A549 (cell line): ENCODE data around the gene HMOX1. TPM values are rescaled to one million over a fixed set of nuclear protein-coding genes. Genes with fewer than 3 reads are reported as not detected.
"Not testable (repeated sequence)": the region's sequence is repeated elsewhere in the genome, so short reads cannot be mapped to it uniquely, and the experiment has no call there.

ENCODE experiments used
- ATAC-seq, 2 experiments: fragments of 200-7000 bp in 1 of 2; fragments of >200 bp in 1 of 2; cut with Nextera tagmentation in 1 of 2; cut with Tn5 transposase in 1 of 2; 3 replicates each; pipeline versions ENCODE4 v1.8.0 to v1.9.1; 2018 to 2020; ENCODE audit warnings: mild to moderate bottlenecking in 1 of 2, moderate library complexity in 1 of 2
- CTCF ChIA-PET: fragments of 300-600 bp; sonication (Branson Sonifier 250); formaldehyde crosslinking; extraction: SDS; loops from one replicate; lab custom pipeline; 2021; ENCODE audit warnings: antibody characterized with exemption, inconsistent platforms; lab: Yijun Ruan, JAX
- POLR2A ChIA-PET: fragments of 350-600 bp; formaldehyde crosslinking; extraction: SDS; loops from one replicate; lab custom pipeline; 2021; ENCODE audit warnings: antibody characterized with exemption, inconsistent platforms; lab: Yijun Ruan, JAX
- DNase-seq, 2 experiments: peaks; one replicate each; pipeline versions ENCODE4 v3.0.0 to v3.0.0-alpha.2; 2011 to 2016; ENCODE audit warnings: low read depth in 1 of 2, low spot score in 1 of 2
- FAIRE-seq: peaks from 2 replicates; lab custom pipeline; 2011; peaks lifted over from hg19 to GRCh38; lab: Jason Lieb, UNC
- H3K27ac ChIP-seq, 2 experiments: fragments of >200 bp; sonication (Bioruptor Twin); formaldehyde crosslinking; 3 replicates each; pipeline ENCODE4 v1.5.1; 2016 to 2017
- H3K4me1 ChIP-seq: fragments of >200 bp; sonication (Bioruptor Twin); formaldehyde crosslinking; 3 replicates; pipeline ENCODE4 v1.6.1; 2016
- H3K4me2 ChIP-seq: fragments of >200 bp; sonication (Bioruptor Twin); formaldehyde crosslinking; 3 replicates; pipeline ENCODE4 v1.6.1; 2016
- H3K4me3 ChIP-seq: fragments of >200 bp; sonication (Bioruptor Twin); formaldehyde crosslinking; 3 replicates; pipeline ENCODE4 v1.5.1; 2016
- H3K9me3 ChIP-seq: fragments of >200 bp; sonication (Bioruptor Twin); formaldehyde crosslinking; 3 replicates; pipeline ENCODE4 v1.6.1; 2016
- CEBPB ChIP-seq, 2 experiments: fragments of >200 bp in 1 of 2; sonication (Bioruptor Twin) in 1 of 2; formaldehyde crosslinking in 1 of 2; IDR thresholded peaks; 2 replicates each; pipeline ENCODE4 v1.6.1; 2012 to 2016
- CHD2 ChIP-seq: fragments of 150-350 bp; IDR thresholded peaks from 2 replicates; pipeline ENCODE4 v1.6.1; 2014; ENCODE audit warnings: low read length; ENCODE audit not compliant: partially characterized antibody
- FOSL2 ChIP-seq, 2 experiments: fragments of 450-650 bp in 1 of 2; fragments of >200 bp in 1 of 2; sonication (Bioruptor Twin) in 1 of 2; formaldehyde crosslinking; IDR thresholded peaks; 2 replicates each; pipeline versions ENCODE4 v1.5.0 to v1.6.1; 2016 to 2020; ENCODE audit warnings: mild to moderate bottlenecking in 1 of 2, moderate library complexity in 1 of 2
- FOXS1 ChIP-seq: fragments of 250-450 bp; sonication (Bioruptor Pico); IDR thresholded peaks from 2 replicates; pipeline ENCODE4 v1.5.0; 2020; ENCODE audit warnings: mild to moderate bottlenecking, moderate library complexity
- GATA3 ChIP-seq: IDR thresholded peaks from 2 replicates; pipeline ENCODE4 v1.6.1; 2012; ENCODE audit warnings: borderline replicate concordance
- HDAC2 ChIP-seq: fragments of 200-600 bp; sonication (generic); IDR thresholded peaks from 2 replicates; pipeline ENCODE4 v1.6.1; 2016
- HEYL ChIP-seq: fragments of 250-450 bp; sonication (Bioruptor Pico); IDR thresholded peaks from 2 replicates; pipeline ENCODE4 v1.8.0; 2021; ENCODE audit warnings: mild to moderate bottlenecking, moderate library complexity
- JUNB ChIP-seq: fragments of >200 bp; sonication (Bioruptor Twin); formaldehyde crosslinking; IDR thresholded peaks from 2 replicates; pipeline ENCODE4 v1.6.1; 2016
- KDM1A ChIP-seq: fragments of 200-600 bp; sonication (generic); IDR thresholded peaks from 2 replicates; pipeline ENCODE4 v1.6.1; 2016; ENCODE audit warnings: low read depth, mild to moderate bottlenecking
- MYC ChIP-seq: IDR thresholded peaks from 2 replicates; pipeline ENCODE4 v1.6.1; 2012; ENCODE audit warnings: mild to moderate bottlenecking, inconsistent platforms, low read length, improper control_type of control experiment, borderline replicate concordance
- TFCP2L1 ChIP-seq: fragments of 250-450 bp; sonication (Bioruptor Pico); IDR thresholded peaks from 2 replicates; pipeline ENCODE4 v1.5.0; 2021; ENCODE audit warnings: mild to moderate bottlenecking
- WGBS: methylation state at CpG from one replicate; pipeline ENCODE4 v1.1.6; 2017; ENCODE audit errors: missing lambda C conversion rate; 5-methylcytosine and 5-hydroxymethylcytosine counted together
- polyA plus RNA-seq, 4 experiments: library from polyadenylated mRNA; depleted of rRNA in 3 of 4; stranded (reverse); fragments of >200 nt; fragmentation: RNase III in 1 of 4; extraction: RNeasy Plus Mini Kit Qiagen cat#74134 plus additional on column Dnase treatment in 1 of 4; gene quantifications; 2 replicates in 3 of 4; 3 replicates in 1 of 4; pipeline ENCODE4 v1.2.3, GENCODE V29; 2011 to 2017
- TF ChIP-seq, protein P1 (sequence below): fragments of 250-450 bp; sonication (Bioruptor Pico); IDR thresholded peaks from 2 replicates; pipeline ENCODE4 v1.5.0; 2020; ENCODE audit warnings: low read depth, mild to moderate bottlenecking, moderate library complexity
- TF ChIP-seq, protein P2 (sequence below): fragments of 250-450 bp; sonication (Bioruptor Pico); IDR thresholded peaks from 2 replicates; pipeline ENCODE4 v1.5.0; 2021; ENCODE audit warnings: mild to moderate bottlenecking, moderate library complexity, borderline replicate concordance
- TF ChIP-seq, protein P3 (sequence below): IDR thresholded peaks from 2 replicates; pipeline ENCODE4 v1.6.1; 2012

The HMOX1 gene
- polyA plus RNA-seq, 2 of the 4 experiments (the other 2 are of a cell fraction), result 97.7 to 506 TPM

DNA sequence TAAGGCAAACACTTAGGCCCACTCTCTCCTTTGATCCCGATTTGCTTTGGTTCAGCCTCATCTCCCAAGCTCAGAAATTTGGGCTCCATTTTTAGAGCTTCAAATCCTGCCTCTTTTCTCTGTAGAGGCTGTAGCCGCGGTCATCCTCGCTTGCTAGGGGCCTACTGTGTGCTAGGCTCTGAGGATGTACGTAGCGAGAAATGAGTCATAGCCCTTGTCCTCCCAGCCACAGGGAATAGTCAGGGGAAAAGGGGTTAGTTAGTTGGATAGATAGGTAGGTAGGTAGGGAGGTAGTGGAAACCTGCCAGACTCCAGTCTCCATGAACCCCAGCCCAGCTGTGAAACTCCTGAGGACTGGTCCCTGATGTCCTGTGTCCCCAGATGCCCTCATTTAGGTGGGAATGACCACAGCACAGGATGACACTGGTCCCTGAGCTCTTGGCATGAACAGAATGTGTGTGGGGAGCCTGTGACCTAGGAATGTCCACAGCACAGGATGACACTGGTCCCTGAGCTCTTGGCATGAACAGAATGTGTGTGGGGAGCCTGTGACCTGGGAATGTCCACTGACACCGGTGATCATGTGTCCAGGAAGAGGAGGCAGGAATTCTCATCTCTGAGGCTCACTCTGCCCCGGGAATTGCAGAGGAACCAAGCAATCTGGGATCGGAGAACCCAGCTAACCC, 21.4 kb upstream of the HMOX1 start:
- ChIA-PET POLR2A (no interaction called here), CTCF (interaction anchor here (0.6 to 2.9 kb wide), 6 partner anchors 9 to 707 kb away, joined by 3 to 11 read pairs (median 3); partner anchors contain the start of gene HMOX1)
- Histone ChIP-seq H3K4me1 (peaks cover 52% of the 10 kb centered on the region), H3K4me3 (no peak overlapping the region), H3K9me3 (no peaks in the 10 kb centered on the region), H3K27ac (peak overlapping the region; percentile 1 to 69; a peak in 3 of 6 replicates), H3K4me2 (no peak overlapping the region)
- FAIRE-seq, result no peak
- no peak for ATAC-seq
- 81% methylated on average over 9 of the region's 9 CpGs for WGBS
- TF ChIP-seq GATA3 (no peak), FOSL2 (IDR thresholded peaks at IDR 0.05) (no peak), FOSL2 (CRISPR knock-in tag; IDR thresholded peaks at IDR 0.05) (0 out of 2 replicates have a peak, but pooled peaks have one; percentile 13)
- no peak for DNase-seq

DNA sequence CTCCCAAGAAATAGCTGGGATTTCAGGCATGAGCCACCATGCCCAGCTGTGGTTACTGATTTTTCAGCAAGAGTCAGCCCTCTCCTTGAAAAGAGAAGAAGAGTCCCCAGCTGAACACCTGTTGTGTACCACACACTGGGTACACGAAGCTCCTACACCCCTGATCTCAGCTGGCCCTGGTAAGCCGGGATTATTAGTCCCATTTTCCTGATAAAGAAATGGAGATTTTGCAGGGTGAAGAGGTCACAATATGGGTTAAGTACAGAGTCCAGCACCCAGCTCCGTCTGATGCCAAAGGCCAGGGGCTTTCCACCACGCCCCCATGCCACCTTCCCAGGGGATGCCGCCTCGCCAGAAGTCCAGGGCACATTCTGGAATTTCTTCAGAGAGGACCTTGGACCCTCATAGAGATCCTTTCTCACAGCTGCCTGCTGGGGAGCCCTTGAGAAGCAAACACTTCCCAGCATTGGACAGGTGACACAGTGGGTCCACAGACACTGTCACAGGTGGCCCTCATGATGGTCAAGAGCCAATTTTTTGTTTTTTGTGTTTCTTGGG, 19.8 kb upstream of the HMOX1 start:
- H3K9me3 ChIP-seq, result no peaks in the 10 kb centered on the region
- 58% methylated on average over 2 of the region's 6 CpGs for WGBS
- no peak for DNase-seq
- TF ChIP-seq TFCP2L1 (CRISPR knock-in tag) (no peak), HEYL (CRISPR knock-in tag) (no peak), MYC (no peak), GATA3 (no peak)
- TF ChIP-seq, protein P1, sequence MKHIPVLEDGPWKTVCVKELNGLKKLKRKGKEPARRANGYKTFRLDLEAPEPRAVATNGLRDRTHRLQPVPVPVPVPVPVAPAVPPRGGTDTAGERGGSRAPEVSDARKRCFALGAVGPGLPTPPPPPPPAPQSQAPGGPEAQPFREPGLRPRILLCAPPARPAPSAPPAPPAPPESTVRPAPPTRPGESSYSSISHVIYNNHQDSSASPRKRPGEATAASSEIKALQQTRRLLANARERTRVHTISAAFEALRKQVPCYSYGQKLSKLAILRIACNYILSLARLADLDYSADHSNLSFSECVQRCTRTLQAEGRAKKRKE, result no peak
- TF ChIP-seq, protein P2, sequence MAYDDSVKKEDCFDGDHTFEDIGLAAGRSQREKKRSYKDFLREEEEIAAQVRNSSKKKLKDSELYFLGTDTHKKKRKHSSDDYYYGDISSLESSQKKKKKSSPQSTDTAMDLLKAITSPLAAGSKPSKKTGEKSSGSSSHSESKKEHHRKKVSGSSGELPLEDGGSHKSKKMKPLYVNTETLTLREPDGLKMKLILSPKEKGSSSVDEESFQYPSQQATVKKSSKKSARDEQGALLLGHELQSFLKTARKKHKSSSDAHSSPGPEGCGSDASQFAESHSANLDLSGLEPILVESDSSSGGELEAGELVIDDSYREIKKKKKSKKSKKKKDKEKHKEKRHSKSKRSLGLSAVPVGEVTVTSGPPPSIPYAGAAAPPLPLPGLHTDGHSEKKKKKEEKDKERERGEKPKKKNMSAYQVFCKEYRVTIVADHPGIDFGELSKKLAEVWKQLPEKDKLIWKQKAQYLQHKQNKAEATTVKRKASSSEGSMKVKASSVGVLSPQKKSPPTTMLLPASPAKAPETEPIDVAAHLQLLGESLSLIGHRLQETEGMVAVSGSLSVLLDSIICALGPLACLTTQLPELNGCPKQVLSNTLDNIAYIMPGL (CRISPR knock-in tag), result no peak
- TF ChIP-seq, protein P3, sequence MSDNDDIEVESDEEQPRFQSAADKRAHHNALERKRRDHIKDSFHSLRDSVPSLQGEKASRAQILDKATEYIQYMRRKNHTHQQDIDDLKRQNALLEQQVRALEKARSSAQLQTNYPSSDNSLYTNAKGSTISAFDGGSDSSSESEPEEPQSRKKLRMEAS, result no peak
- TF ChIP-seq, all 56 proteins: peak for 0
- ChIA-PET CTCF (interaction anchor here (0.7 to 2.9 kb wide), 5 partner anchors 9 to 222 kb away, joined by 3 to 11 read pairs (median 4); no protein-coding TSS in a partner anchor), POLR2A (no interaction called here)
- Histone ChIP-seq H3K27ac (peak overlapping the region; percentile 22 to 42; a peak in 3 of 6 replicates), H3K4me2 (0 out of 3 replicates have a peak overlapping the region, but pooled peaks have one; percentile 10), H3K4me1 (peaks cover 55% of the 10 kb centered on the region), H3K4me3 (no peak overlapping the region)
- ATAC-seq (no peak), FAIRE-seq (no peak)

DNA sequence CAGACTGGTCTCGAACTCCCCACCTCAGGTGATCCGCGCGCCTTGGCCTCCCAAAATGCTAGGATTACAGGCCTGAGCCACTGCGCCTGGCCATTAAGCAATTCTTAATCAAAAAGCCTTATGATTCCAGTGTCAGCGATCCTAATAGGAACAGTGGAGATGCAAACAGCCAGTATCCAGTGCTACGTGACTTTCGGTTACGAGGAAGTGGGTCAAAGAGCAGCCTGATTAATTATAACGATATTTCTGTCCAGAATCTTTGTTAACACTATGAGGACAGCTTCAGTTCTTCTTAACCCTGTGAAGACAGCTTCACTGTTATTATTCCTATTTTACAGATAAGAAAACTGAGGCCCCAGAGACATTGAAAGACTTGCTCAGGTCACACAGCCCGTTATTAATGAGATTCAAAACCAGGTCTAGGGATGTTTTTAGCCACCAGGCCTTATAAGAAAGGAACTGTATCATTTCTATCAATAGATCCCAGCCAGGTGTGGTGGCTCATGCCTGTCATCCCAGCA, 17.3 kb upstream of the HMOX1 start:
- H3K4me1 ChIP-seq, result peaks cover 65% of the 10 kb centered on the region
- TF ChIP-seq HDAC2, result 0 out of 2 replicates have a peak, but pooled peaks have one; percentile 37
- no peak for TF ChIP-seq CHD2
- TF ChIP-seq FOXS1, result no peak
- 0 out of 2 replicates have a peak, but pooled peaks have one; percentile 17 for TF ChIP-seq KDM1A
- TF ChIP-seq, all 56 proteins: peak for 2
- FAIRE-seq (no peak), ATAC-seq (no peak), DNase-seq (no peak)
- H3K27ac ChIP-seq, result peak overlapping the region; percentile 70 to 78
- POLR2A ChIA-PET, result interaction anchor here (1.1 kb wide), 1 partner anchor 13 kb away, joined by 3 read pairs; no protein-coding TSS in a partner anchor
- 95% methylated on average over 11 of the region's 11 CpGs for WGBS
- peak overlapping the region; percentile 55 for H3K4me2 ChIP-seq
- H3K4me3 ChIP-seq, result no peak overlapping the region
- no peaks in the 10 kb centered on the region for H3K9me3 ChIP-seq
- CTCF ChIA-PET, result interaction anchor here (1.0 to 1.2 kb wide), 2 partner anchors 8 to 18 kb away, joined by 3 to 4 read pairs; no protein-coding TSS in a partner anchor

DNA sequence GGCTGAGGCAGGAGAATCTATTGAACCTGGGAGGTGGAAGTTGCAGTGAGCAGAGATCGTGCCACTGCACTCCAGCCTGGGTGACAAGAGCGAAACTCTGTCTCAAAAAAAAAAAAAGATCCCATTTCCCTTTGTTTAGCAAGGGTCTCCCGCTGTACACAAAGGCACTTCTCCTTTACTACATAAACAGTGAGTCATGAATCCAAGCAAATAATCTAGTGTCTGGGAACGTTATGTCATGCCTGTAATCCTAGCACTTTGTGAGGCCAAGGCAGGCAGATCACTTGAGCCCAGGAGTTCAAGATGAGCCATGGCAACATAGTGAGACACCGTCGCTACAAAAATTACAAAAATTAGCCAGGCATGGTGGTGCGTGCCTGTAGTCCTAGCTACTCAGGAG, 16.7 kb upstream of the HMOX1 start:
- peak; percentile 87 to 90 for ATAC-seq
- peak; percentile 62 to 88 for DNase-seq
- H3K4me3 ChIP-seq, POLR2A ChIA-PET, FAIRE-seq, H3K9me3 ChIP-seq: not testable (repeated sequence)
- 2% methylated on average over 7 of the region's 7 CpGs for WGBS
- Histone ChIP-seq H3K4me1 (peaks cover 71% of the 10 kb centered on the region), H3K27ac (peak overlapping the region; percentile 70 to 78), H3K4me2 (peak overlapping the region; percentile 55)
- TF ChIP-seq FOSL2 (IDR thresholded peaks at IDR 0.05) (peak; percentile 53; the same call in 1 of the 2 replicates), FOSL2 (CRISPR knock-in tag; IDR thresholded peaks at IDR 0.05) (peak; percentile 91), CEBPB (IDR thresholded peaks at IDR 0.05) (peak in 1 of 2 experiments; percentile 62; a peak in 1 of 4 replicates), GATA3 (peak; percentile 57; the same call in 1 of the 2 replicates), JUNB (peak; percentile 43; the same call in 1 of the 2 replicates)
- TF ChIP-seq, protein P3, result peak; percentile 57
- CTCF ChIA-PET, result interaction anchor here (1.2 to 2.4 kb wide), 2 partner anchors 8 to 11 kb away, joined by 3 to 6 read pairs; no protein-coding TSS in a partner anchor
